SH-SY5Y (cell line): ENCODE measurements around the gene DCHS2.

Experiments
- GATA2 ChIP-seq: IDR thresholded peaks from 2 replicates; pipeline ENCODE4 v1.6.1; 2011; ENCODE audit warnings: mild to moderate bottlenecking, low read depth, low read length
- GATA3 ChIP-seq: IDR thresholded peaks from 2 replicates; pipeline ENCODE4 v1.6.1; 2011; ENCODE audit warnings: low read depth, mild to moderate bottlenecking, low read length, moderate library complexity

Gene DCHS2

GRCh38 chr4:154473497-154473896 lies 18.1 kb downstream of the DCHS2 start:
- no peak for TF ChIP-seq GATA3
- TF ChIP-seq GATA2, result no peak

- TF ChIP-seq GATA3, result no peak
- no peak for TF ChIP-seq GATA2
Measured at GRCh38 chr4:154472858-154473257, 18.7 kb downstream of the DCHS2 start.

GRCh38 chr4:154471526-154472331 lies 19.9 kb downstream of the DCHS2 start:
- TF ChIP-seq GATA3, result no peak
- TF ChIP-seq GATA2, result no peak

DNA sequence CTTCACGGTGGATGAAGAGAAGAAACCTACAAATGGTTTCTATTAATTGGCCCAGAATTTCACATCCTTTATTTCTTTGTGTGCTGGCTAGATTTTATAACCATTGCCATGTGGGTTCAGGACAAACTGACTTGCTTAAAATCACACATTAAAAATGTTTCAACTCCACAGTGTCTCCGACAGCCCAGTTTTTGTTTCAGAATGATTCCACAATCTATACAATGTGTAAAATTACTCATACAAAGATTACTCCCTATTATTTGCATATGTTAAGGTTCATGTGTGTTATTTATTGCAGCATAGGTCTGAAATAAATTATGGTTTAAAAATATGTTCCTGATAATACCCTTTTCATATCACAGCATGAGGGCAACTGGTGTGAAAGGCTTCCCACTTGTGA lies 20.6 kb downstream of the DCHS2 start:
- TF ChIP-seq GATA3 (no peak), GATA2 (no peak)

GRCh38 chr4:154467886-154468285 lies 23.7 kb downstream of the DCHS2 start:
- TF ChIP-seq GATA2, result no peak
- TF ChIP-seq GATA3, result no peak

GRCh38 chr4:154466336-154466735 lies 25.3 kb downstream of the DCHS2 start:
- TF ChIP-seq GATA2, result no peak
- no peak for TF ChIP-seq GATA3

DNA sequence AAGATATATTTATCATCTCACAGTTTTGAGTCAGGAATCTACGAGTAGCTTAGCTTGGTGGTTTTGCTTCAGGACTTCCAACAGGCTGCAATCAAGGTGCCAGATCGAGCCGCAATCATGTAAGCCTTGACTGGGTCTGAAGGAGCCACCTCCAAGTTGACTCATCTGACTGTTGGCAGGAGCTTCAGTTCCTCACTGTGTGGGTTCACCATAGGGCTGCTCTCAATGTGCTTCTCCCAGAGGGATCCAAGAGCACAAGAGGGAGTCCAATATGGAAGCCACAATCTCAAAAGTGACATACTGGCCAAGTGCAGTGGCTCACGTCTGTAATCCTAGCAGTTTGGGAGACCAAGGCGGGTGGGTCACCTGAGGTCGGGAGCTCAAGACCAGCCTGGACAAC lies 26.5 kb downstream of the DCHS2 start:
- no peak for TF ChIP-seq GATA2
- TF ChIP-seq GATA3, result no peak

DNA sequence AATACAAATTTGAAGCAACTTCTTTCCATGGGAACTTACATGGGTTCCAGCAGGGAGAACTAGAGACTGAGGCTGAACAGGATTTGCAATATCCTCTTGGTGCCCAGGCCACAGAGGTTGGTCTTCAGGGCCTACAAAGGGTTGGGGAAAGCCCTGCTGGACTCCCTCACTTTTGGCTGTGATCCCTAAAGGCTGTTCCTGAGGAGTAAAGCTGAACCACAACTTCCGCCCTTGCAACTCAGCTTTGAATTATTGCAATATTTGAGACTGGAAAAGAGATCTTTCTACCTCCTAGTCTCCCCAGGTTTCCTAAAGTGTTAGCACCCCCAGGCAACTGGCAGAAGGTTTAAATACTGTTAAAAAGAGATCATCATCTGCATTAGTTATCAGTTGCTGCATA lies 26.9 kb downstream of the DCHS2 start:
- no peak for TF ChIP-seq GATA2
- TF ChIP-seq GATA3, result no peak

DNA sequence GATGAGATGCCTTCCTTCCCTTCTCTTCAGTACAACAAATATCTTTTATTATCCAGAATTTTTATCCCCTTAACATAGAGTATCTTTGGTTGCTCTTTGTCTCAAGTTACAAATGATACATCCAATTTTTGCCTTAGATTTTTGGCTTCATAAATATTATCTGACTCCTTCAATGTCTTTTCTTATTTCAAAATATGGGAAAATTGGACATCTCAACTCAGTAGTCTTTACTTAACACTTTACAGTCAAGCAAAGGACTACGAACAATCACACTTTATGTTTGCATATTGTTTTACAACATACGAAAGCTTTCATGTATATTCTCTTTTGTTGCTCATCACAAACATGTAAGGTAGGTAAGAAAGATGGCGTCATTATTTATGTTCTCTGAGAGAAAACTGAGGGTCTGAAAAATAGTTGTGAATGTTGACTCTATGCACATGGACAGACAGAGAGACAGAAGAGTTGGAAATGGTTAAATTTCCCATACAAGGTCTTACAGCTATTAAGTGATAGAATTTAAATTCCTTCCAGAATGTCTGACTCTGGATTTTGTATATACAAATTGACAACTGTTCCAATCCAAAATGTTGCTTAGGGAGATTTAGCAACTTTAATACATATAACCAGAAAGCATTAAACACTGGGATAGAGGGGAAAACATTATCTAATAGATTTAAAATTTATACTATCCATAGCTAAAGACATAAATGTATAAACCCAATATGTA lies 29.4 kb downstream of the DCHS2 start:
- TF ChIP-seq GATA3, result no peak
- no peak for TF ChIP-seq GATA2

DNA sequence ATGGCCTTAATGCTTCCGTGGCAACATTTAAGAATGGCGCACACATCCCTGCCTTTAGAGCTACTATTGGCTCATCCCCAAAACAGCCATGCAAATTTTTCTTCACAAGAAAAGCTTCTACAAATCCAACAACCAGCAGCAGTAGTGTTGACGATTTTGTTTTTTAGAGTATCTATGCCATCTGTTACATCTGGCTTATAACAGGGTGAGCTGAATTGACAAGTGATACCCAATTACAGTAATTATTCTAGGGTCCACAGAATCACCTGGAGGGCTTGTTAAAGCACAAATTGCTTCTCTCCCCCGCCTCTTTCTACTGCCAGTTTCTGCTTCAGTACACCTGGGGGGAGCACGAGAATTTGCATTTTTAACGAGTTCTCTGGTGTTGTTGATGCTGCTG lies 34.1 kb downstream of the DCHS2 start:
- TF ChIP-seq GATA2 (no peak), GATA3 (no peak)

DNA sequence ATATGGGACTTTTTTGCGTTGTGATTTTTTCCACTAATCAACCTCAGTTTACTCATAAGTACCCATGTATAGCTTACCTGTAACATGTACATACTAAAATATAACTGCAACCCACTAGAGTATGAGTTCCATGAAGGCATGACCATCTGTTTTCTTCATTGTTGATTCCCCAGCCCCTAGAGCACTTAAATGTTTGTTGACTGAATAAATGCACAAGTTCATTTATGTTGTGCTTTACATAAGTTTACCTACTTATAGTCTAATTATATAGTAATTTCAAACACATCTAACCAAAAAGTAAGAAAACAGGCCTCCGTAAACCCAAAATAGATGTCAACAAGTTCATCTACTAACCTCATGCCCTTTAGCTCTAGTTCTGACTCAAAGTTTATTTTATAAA lies 34.7 kb downstream of the DCHS2 start:
- no peak for TF ChIP-seq GATA3
- TF ChIP-seq GATA2, result no peak

- no peak for TF ChIP-seq GATA3
Measured at GRCh38 chr4:154456240-154456639, 35.4 kb downstream of the DCHS2 start.

GRCh38 chr4:154455111-154455510 lies 36.5 kb downstream of the DCHS2 start:
- TF ChIP-seq GATA3 (no peak), GATA2 (no peak)

- TF ChIP-seq GATA2 (no peak), GATA3 (no peak)
Measured at GRCh38 chr4:154454710-154455109, 36.9 kb downstream of the DCHS2 start.

- TF ChIP-seq GATA2, result no peak
- no peak for TF ChIP-seq GATA3
Measured at GRCh38 chr4:154452798-154453346, 38.7 kb downstream of the DCHS2 start.

DNA sequence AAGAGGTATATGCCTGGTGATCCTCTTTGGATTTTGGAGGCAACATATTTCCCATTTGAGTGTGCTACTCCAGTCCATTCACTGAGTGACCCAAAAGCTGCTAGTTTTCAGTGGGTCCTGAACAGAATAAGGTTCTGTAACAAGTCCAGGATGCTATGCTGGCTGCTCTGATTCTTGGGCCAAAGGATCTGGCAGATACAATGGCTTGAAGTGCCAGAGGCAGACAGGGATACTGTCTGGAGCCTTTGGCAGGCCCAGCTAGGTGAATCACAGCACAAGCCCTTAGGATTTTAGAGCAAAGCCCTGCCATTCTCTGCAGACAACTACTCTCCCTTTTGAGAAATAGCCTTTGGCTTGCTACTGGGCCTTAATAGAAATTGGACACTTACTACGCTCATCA lies 40.6 kb downstream of the DCHS2 start:
- TF ChIP-seq GATA3 (no peak), GATA2 (no peak)

DNA sequence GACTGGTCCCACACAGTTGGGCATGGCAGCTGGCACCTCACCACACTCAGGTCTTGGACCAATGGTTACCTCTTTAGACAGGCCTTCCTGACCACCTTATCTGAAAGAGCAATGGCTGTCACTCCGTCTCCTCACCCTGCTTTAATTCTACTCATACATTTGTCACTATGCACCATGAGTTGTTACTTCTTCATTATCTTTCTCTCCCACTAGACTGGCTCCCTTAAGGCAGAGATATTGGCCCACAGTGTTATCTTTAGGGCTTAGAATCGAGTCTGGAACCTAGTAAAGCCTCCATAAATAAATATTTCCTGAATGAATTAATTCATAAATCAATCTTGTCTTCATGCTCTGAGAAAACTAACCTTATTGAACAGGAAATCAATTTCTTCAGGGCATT lies 46.6 kb downstream of the DCHS2 start:
- TF ChIP-seq GATA3, result no peak
- no peak for TF ChIP-seq GATA2
